MM.1S (cell line): ENCODE results near the gene SLC28A1.

Experiments used
- DNase-seq: peaks from one replicate; pipeline ENCODE4 v3.0.0-alpha.2; 2015
- H2AFZ ChIP-seq: fragments of 300-600 bp; sonication (generic); 2 replicates; pipeline ENCODE4 v1.6.0; 2016; ENCODE audit warnings: antibody characterized with exemption, low read length
- H3F3A ChIP-seq: fragments of 300-600 bp; sonication (generic); 2 replicates; pipeline ENCODE4 v1.6.1; 2016; ENCODE audit warnings: mild to moderate bottlenecking, antibody characterized with exemption, low read length, moderate library complexity, mixed read lengths; ENCODE audit not compliant: insufficient read depth
- H3K27ac ChIP-seq: fragments of 300-600 bp; sonication (generic); 2 replicates; pipeline ENCODE4 v1.5.1; 2016; ENCODE audit warnings: mild to moderate bottlenecking, low read length
- H3K27me3 ChIP-seq: fragments of 300-600 bp; sonication (generic); replicated peaks from 2 replicates; pipeline ENCODE4 v1.6.0; 2016; ENCODE audit warnings: low read length; ENCODE audit not compliant: insufficient read depth
- H3K36me3 ChIP-seq: fragments of 300-600 bp; sonication (generic); replicated peaks from 2 replicates; pipeline ENCODE4 v1.6.1; 2016; ENCODE audit warnings: mild to moderate bottlenecking, low read length, mixed read lengths; ENCODE audit not compliant: insufficient read depth
- H3K4me1 ChIP-seq: fragments of 300-600 bp; sonication (generic); 2 replicates; pipeline ENCODE4 v1.6.1; 2016; ENCODE audit warnings: low read length, mixed read lengths
- H3K4me2 ChIP-seq: fragments of 300-600 bp; sonication (generic); 2 replicates; pipeline ENCODE4 v1.6.0; 2016; ENCODE audit warnings: low read depth, low read length
- H3K4me3 ChIP-seq: fragments of 300-600 bp; sonication (generic); 2 replicates; pipeline ENCODE4 v1.5.1; 2016; ENCODE audit warnings: low read length, mixed read lengths
- H3K79me2 ChIP-seq: fragments of 300-600 bp; sonication (generic); 2 replicates; pipeline ENCODE4 v1.6.1; 2016; ENCODE audit warnings: mixed run types, low read length, mixed read lengths
- H3K9ac ChIP-seq: fragments of 300-600 bp; sonication (generic); 2 replicates; pipeline ENCODE4 v1.6.1; 2016; ENCODE audit warnings: low read length, mixed read lengths
- H3K9me2 ChIP-seq: fragments of 300-600 bp; sonication (generic); replicated peaks from 2 replicates; pipeline ENCODE4 v1.6.1; 2016; ENCODE audit warnings: mild to moderate bottlenecking, low read length, mixed read lengths; ENCODE audit not compliant: insufficient read depth
- H3K9me3 ChIP-seq: fragments of 300-600 bp; sonication (generic); replicated peaks from 2 replicates; pipeline ENCODE4 v1.6.1; 2016; ENCODE audit warnings: mild to moderate bottlenecking, low read length, mixed read lengths; ENCODE audit not compliant: insufficient read depth
- H4K20me1 ChIP-seq: fragments of 300-600 bp; sonication (generic); 2 replicates; pipeline ENCODE4 v1.6.1; 2016; ENCODE audit warnings: mild to moderate bottlenecking, low read length, moderate library complexity, mixed read lengths; ENCODE audit not compliant: insufficient read depth
- CTCF ChIP-seq: fragments of 300-600 bp; sonication (generic); IDR thresholded peaks from 2 replicates; pipeline ENCODE4 v1.5.1; 2016; ENCODE audit warnings: antibody characterized with exemption, low read length, mixed read lengths
- EZH2 ChIP-seq: fragments of 300-600 bp; sonication (generic); optimal IDR thresholded peaks from 2 replicates; pipeline ENCODE3; 2017; ENCODE audit warnings: low read depth, mild to moderate bottlenecking, antibody characterized with exemption, low read length, mixed read lengths
- EZH2phosphoT487 ChIP-seq: fragments of 300-600 bp; sonication (generic); IDR thresholded peaks from 2 replicates; pipeline ENCODE4 v1.6.1; 2018; ENCODE audit warnings: antibody characterized with exemption, low read length

SLC28A1 gene

GRCh38 chr15:84992157-84992944 lies 107.9 kb downstream of the SLC28A1 start:
- H3K36me3 ChIP-seq: no peaks in the 10 kb centered on the region
- H3F3A ChIP-seq: no peaks in the 10 kb centered on the region
- H3K9me3 ChIP-seq: no peaks in the 10 kb centered on the region
- TF ChIP-seq EZH2 (no peak), CTCF (no peak), EZH2phosphoT487 (no peak)
- H3K4me2 ChIP-seq: no peak overlapping the region
- H3K9ac ChIP-seq: no peak overlapping the region
- H3K27me3 ChIP-seq: no peaks in the 10 kb centered on the region
- no peaks in the 10 kb centered on the region for H3K9me2 ChIP-seq
- DNase-seq: no peak
- no peak overlapping the region for H2AFZ ChIP-seq
- H3K4me1 ChIP-seq: no peaks in the 10 kb centered on the region
- H4K20me1 ChIP-seq: no peaks in the 10 kb centered on the region
- H3K27ac ChIP-seq: no peak overlapping the region
- H3K79me2 ChIP-seq: peaks cover 31% of the 10 kb centered on the region
- no peak overlapping the region for H3K4me3 ChIP-seq
